Purkinje cell (primary cell): ENCODE data around the gene LIPM. TPM values are rescaled to one million over a fixed set of nuclear protein-coding genes. Genes with fewer than 3 reads are reported as not detected.

Experiments
- polyA plus RNA-seq: library from polyadenylated mRNA; unstranded; fragments of >200 nt; fragmentation: Nextera tagmentation; gene quantifications from 2 replicates; pipeline ENCODE4 v1.2.1, GENCODE V29; 2014

Gene LIPM
- polyA plus RNA-seq, result not detected in 2 replicates

GRCh38 chr10:88802523-88803285 lies at the start of gene LIPM:
LIPM (plus strand) TSS chr10:88802730; CDS start chr10:88802897, 167 bp downstream.

GRCh38 chr10:88759366-88760101 lies 43.0 kb upstream of the LIPM start, which contains the start of gene LIPN:
LIPN (plus strand) TSS chr10:88760020; CDS start chr10:88761406, 1,386 bp downstream.

GRCh38 chr10:88851706-88852105 lies 49.2 kb downstream of the LIPM start, which contains the start of gene ANKRD22:
ANKRD22 (minus strand) TSS chr10:88851844; CDS start chr10:88851607, 237 bp downstream.

Other genes with a start within 250 kb of the LIPM start
- gene RNLS, start 219.4 kb upstream of the LIPM start, polyA plus RNA-seq, result 9.4 and 12.3 TPM in 2 replicates
- gene LIPJ, start 216.0 kb upstream of the LIPM start, polyA plus RNA-seq, result not detected in 2 replicates
- gene LIPF, start 138.3 kb upstream of the LIPM start, polyA plus RNA-seq, result not detected in 2 replicates
- not detected in 2 replicates for gene LIPK, start 96.5 kb upstream of the LIPM start, polyA plus RNA-seq
- gene LIPN, start 42.7 kb upstream of the LIPM start, polyA plus RNA-seq, result not detected in 2 replicates
- not detected in 2 replicates for gene ANKRD22, start 49.1 kb downstream of the LIPM start, polyA plus RNA-seq
- 16.4 and 24.9 TPM in 2 replicates for gene STAMBPL1, start 77.5 kb downstream of the LIPM start, polyA plus RNA-seq
- gene ACTA2, start 150.0 kb downstream of the LIPM start, polyA plus RNA-seq, result 2.0 TPM in 1 of 2 replicates, not detected in the other
- not detected in 2 replicates for gene FAS, start 188.1 kb downstream of the LIPM start, polyA plus RNA-seq